ENCODE results near the gene SSX2IP. TPM values are rescaled to one million over a fixed set of nuclear protein-coding genes. Genes with fewer than 3 reads are reported as not detected.
"Not testable (repeated sequence)": the region's sequence is repeated elsewhere in the genome, so short reads cannot be mapped to it uniquely, and the experiment has no call there.

SSX2IP gene
- total and polyA plus RNA-seq, 8 donors, result 2.6 to 24.5 (median 10.2) TPM

DNA sequence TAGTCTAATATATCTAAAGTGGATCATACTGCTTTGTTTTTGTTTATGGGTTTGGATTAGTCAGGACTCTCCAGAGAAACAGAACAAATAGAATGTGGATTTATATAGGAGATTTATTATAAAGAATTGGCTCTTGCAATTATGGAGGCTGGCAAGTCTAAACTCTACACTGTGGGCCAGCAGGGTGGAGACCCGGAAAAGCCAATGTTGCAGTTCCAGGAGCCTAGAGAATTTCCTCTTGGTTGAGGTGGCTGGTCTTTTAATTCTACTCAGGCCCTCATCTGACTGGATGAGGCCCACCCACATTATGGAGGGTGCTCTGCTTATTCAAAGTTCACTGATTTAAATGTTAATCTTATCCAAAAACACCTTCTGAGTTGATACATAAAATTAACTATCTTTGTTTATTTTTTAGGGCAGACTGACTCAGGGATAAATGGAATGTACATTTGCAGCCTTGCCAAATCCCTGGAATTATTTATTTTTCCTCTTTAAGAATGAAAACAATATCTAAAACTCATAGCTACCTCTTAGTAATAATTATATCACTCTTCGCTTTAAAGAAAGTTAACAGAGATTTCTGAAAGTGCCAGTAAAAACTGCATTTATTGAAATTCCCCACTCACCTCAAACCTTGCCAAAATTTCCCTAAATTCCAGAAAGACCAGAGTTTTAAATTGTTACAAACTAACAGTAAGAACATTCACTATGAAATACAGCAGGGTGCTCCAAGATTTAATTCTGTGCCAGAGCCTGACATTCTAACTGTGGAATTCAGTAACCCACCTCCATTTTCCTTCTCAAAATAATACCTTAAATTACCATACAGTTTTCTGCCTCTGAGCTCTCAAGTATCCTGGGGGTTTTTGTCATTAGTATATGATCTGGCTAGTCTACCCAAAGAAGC is 36.6 kb upstream of the SSX2IP start:
- no peak for DNase-seq
- H3K4me3 ChIP-seq, result no peak overlapping the region
- H3K36me3 ChIP-seq, result no peaks in the 10 kb centered on the region
- H3K27me3 ChIP-seq, result no peaks in the 10 kb centered on the region
- no peaks in the 10 kb centered on the region for H3K9me3 ChIP-seq
- H3K4me1 ChIP-seq, result peaks cover 0 to 19% (median 6%) of the 10 kb centered on the region in 4 donors
- no peak overlapping the region for H3K27ac ChIP-seq
- intact Hi-C loops (cut with DNase I; ENCODE audit: low total_unique reads), result no loop called here
- TF ChIP-seq POLR2AphosphoS5 (IDR thresholded peaks at IDR 0.05), result no peak
- no peak for TF ChIP-seq CTCF (IDR thresholded peaks at IDR 0.05)
- no peak for TF ChIP-seq EP300 (IDR thresholded peaks at IDR 0.05)
- no peak for TF ChIP-seq POLR2A (IDR thresholded peaks at IDR 0.05)
- 25 to 53% (median 35%) methylated on average over 2 of the region's 2 CpGs for WGBS, 5 donors

DNA sequence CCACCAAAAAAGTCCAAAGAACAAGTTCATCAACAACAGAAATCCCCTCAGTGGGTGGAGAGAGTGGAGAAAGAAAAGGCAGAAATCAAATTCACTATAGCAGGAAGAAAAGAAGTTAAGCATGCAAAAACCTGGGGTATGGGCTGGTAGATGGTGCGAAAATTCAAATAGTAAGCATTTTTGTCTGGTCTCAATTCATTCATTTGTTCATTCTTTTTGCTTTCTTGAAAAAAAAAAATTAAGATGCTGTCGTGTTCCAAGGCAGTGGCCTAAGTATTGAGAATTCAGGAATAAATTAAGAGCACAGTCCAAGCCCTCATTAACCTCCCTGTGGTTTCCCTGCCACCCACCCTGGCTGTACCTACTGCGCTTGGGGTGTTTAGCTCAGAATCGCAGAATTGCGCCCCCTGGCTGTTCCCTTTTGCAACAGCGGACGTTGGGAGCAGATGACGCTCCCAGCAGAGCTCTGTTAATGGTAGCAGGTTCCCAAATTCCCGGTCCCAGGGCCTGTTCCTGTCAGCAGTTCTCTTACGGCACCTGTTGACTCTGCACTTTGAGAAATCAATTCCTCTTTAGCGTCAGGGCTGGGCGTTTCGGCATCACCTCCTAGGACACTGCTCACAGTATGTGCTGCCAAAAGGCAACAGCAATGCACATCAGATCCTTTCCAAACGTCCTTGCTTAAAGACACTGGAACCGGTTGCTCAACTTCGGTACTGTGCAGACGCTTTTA is 34.0 kb upstream of the SSX2IP start:
- Histone ChIP-seq H3K9me3 (no peaks in the 10 kb centered on the region), H3K4me3 (no peak overlapping the region), H3K27ac (no peak overlapping the region), H3K36me3 (no peaks in the 10 kb centered on the region), H3K4me1 (peaks cover 0 to 39% (median 20%) of the 10 kb centered on the region in 4 donors), H3K27me3 (no peaks in the 10 kb centered on the region)
- intact Hi-C loops (cut with DNase I; ENCODE audit: low total_unique reads), result no loop called here
- DNase-seq, result no peak
- peak in 2 of 7 experiments; percentile 7 to 18 for TF ChIP-seq CTCF (IDR thresholded peaks at IDR 0.05)
- TF ChIP-seq POLR2A (IDR thresholded peaks at IDR 0.05), result no peak
- TF ChIP-seq EP300 (IDR thresholded peaks at IDR 0.05), result no peak
- WGBS, 5 donors, result 75 to 82% (median 79%) methylated on average over 17 of the region's 17 CpGs

- no peaks in the 10 kb centered on the region for H3K9me3 ChIP-seq
- DNase-seq, result peak in 1 of 2 donors; percentile 54
- H3K36me3 ChIP-seq, result no peaks in the 10 kb centered on the region
- peaks cover 0 to 39% (median 22%) of the 10 kb centered on the region in 4 donors for H3K4me1 ChIP-seq
- no peaks in the 10 kb centered on the region for H3K27me3 ChIP-seq
- intact Hi-C loops (cut with DNase I; ENCODE audit: low total_unique reads), result no loop called here
- H3K27ac ChIP-seq, result no peak overlapping the region
- no peak for TF ChIP-seq CTCF (IDR thresholded peaks at IDR 0.05)
- no peak for TF ChIP-seq POLR2AphosphoS5 (IDR thresholded peaks at IDR 0.05)
- 70 to 84% (median 75%) methylated on average over 3 of the region's 3 CpGs for WGBS, 5 donors
- no peak overlapping the region for H3K4me3 ChIP-seq
Observed at GRCh38 chr1:84722794-84723193, 32.5 kb upstream of the SSX2IP start.

GRCh38 chr1:84721872-84722271 is 31.6 kb upstream of the SSX2IP start:
- H3K9me3 ChIP-seq; DNase-seq; H3K27me3 ChIP-seq; H3K36me3 ChIP-seq; H3K4me3 ChIP-seq; intact Hi-C loops (cut with DNase I; ENCODE audit: low total_unique reads); H3K27ac ChIP-seq: not testable (repeated sequence)
- WGBS, 5 donors, result 55 to 69% (median 61%) methylated on average over 2 of the region's 2 CpGs
- peaks cover 0 to 34% (median 17%) of the 10 kb centered on the region in 4 donors for H3K4me1 ChIP-seq

Measured in stomach (tissue), 9 donors.